ENCODE data around the gene TMEM121B. TPM values are rescaled to one million over a fixed set of nuclear protein-coding genes. Genes with fewer than 3 reads are reported as not detected.

TMEM121B gene
- total and polyA plus RNA-seq, 2 experiments from 2014 or later, result 2.0 to 7.2 TPM

GRCh38 chr22:17084554-17085276 is 36.4 kb downstream of the TMEM121B start, which contains the start of gene IL17RA:
Gene IL17RA (plus strand): TSS chr22:17085000. CDS start chr22:17085092, 92 bp downstream.
- no peaks in the 10 kb centered on the region for H3K36me3 ChIP-seq (ENCODE audit: insufficient read depth)
- peak within 1 kb of the TSS; percentile 98 for H2AFZ ChIP-seq
- H3K27me3 ChIP-seq (ENCODE audit: insufficient read depth), result peaks cover 31% of the 10 kb centered on the region
- peak within 1 kb of the TSS; percentile 83 for H3K4me3 ChIP-seq
- H3K27me3 Mint-ChIP-seq (ENCODE audit: insufficient read depth, low read depth, poor library complexity), result peaks cover 27% of the 10 kb centered on the region
- H3K36me3 Mint-ChIP-seq (ENCODE audit: low read depth), result no peaks in the 10 kb centered on the region
- H3K4me3 Mint-ChIP-seq, result peak within 1 kb of the TSS; percentile 78
- H3K4me2 ChIP-seq, result peak within 1 kb of the TSS; percentile 93
- no peak within 1 kb of the TSS for H3K27ac ChIP-seq (ENCODE audit: low read depth)
- peak; percentile 97 for DNase-seq (ENCODE audit: low spot score)
- no peak for TF ChIP-seq ETS1 (IDR thresholded peaks at IDR 0.05)
- TF ChIP-seq, protein P1, sequence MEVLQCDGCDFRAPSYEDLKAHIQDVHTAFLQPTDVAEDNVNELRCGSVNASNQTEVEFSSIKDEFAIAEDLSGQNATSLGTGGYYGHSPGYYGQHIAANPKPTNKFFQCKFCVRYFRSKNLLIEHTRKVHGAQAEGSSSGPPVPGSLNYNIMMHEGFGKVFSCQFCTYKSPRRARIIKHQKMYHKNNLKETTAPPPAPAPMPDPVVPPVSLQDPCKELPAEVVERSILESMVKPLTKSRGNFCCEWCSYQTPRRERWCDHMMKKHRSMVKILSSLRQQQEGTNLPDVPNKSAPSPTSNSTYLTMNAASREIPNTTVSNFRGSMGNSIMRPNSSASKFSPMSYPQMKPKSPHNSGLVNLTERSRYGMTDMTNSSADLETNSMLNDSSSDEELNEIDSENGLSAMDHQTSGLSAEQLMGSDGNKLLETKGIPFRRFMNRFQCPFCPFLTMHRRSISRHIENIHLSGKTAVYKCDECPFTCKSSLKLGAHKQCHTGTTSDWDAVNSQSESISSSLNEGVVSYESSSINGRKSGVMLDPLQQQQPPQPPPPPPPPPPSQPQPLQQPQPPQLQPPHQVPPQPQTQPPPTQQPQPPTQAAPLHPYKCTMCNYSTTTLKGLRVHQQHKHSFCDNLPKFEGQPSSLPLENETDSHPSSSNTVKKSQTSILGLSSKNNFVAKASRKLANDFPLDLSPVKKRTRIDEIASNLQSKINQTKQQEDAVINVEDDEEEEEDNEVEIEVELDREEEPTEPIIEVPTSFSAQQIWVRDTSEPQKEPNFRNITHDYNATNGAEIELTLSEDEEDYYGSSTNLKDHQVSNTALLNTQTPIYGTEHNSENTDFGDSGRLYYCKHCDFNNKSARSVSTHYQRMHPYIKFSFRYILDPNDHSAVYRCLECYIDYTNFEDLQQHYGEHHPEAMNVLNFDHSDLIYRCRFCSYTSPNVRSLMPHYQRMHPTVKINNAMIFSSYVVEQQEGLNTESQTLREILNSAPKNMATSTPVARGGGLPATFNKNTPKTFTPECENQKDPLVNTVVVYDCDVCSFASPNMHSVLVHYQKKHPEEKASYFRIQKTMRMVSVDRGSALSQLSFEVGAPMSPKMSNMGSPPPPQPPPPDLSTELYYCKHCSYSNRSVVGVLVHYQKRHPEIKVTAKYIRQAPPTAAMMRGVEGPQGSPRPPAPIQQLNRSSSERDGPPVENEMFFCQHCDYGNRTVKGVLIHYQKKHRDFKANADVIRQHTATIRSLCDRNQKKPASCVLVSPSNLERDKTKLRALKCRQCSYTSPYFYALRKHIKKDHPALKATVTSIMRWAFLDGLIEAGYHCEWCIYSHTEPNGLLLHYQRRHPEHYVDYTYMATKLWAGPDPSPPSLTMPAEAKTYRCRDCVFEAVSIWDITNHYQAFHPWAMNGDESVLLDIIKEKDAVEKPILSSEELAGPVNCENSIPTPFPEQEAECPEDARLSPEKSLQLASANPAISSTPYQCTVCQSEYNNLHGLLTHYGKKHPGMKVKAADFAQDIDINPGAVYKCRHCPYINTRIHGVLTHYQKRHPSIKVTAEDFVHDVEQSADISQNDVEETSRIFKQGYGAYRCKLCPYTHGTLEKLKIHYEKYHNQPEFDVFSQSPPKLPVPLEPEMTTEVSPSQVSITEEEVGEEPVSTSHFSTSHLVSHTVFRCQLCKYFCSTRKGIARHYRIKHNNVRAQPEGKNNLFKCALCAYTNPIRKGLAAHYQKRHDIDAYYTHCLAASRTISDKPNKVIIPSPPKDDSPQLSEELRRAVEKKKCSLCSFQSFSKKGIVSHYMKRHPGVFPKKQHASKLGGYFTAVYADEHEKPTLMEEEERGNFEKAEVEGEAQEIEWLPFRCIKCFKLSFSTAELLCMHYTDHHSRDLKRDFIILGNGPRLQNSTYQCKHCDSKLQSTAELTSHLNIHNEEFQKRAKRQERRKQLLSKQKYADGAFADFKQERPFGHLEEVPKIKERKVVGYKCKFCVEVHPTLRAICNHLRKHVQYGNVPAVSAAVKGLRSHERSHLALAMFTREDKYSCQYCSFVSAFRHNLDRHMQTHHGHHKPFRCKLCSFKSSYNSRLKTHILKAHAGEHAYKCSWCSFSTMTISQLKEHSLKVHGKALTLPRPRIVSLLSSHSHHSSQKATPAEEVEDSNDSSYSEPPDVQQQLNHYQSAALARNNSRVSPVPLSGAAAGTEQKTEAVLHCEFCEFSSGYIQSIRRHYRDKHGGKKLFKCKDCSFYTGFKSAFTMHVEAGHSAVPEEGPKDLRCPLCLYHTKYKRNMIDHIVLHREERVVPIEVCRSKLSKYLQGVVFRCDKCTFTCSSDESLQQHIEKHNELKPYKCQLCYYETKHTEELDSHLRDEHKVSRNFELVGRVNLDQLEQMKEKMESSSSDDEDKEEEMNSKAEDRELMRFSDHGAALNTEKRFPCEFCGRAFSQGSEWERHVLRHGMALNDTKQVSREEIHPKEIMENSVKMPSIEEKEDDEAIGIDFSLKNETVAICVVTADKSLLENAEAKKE (CRISPR knock-in tag; IDR thresholded peaks at IDR 0.05), result no peak
- TF ChIP-seq POLR2AphosphoS5 (IDR thresholded peaks at IDR 0.05; ENCODE audit: low read depth), result peak; percentile 58
- TF ChIP-seq CREB1 (CRISPR knock-in tag; IDR thresholded peaks at IDR 0.05; ENCODE audit: low read depth), result 0 out of 2 replicates have a peak, but pooled peaks have one; percentile 42
- H3K4me1 ChIP-seq (ENCODE audit: insufficient read depth), result peaks cover 14% of the 10 kb centered on the region; the same call in 1 of the 2 replicates
- H3F3A ChIP-seq (replicated peaks; ENCODE audit: low read depth), result peaks cover 7% of the 10 kb centered on the region
- no peaks in the 10 kb centered on the region for H3K9me2 ChIP-seq (ENCODE audit: insufficient read depth)
- H3K9me3 Mint-ChIP-seq, result no peaks in the 10 kb centered on the region; the same call in 2 of the 3 replicates
- H4K20me1 ChIP-seq (replicated peaks; ENCODE audit: insufficient read depth), result peaks cover 4% of the 10 kb centered on the region
- no peak within 1 kb of the TSS for H3K27ac Mint-ChIP-seq
- H3K4me1 Mint-ChIP-seq, result peaks cover 20% of the 10 kb centered on the region
- ATAC-seq, result peak; percentile 93
- H3K79me2 ChIP-seq (replicated peaks; ENCODE audit: insufficient read depth), result peaks cover 3% of the 10 kb centered on the region; the same call in 1 of the 2 replicates

Measured in GM23338 (cell line).